K562 (cell line): ENCODE results near the gene CMPK1. TPM values are rescaled to one million over a fixed set of nuclear protein-coding genes. Genes with fewer than 3 reads are reported as not detected.

Experiments
- DPF2 ChIP-seq: fragments of 450-650 bp; IDR thresholded peaks from 2 replicates; pipeline ENCODE4 v1.6.1; 2016
- GATAD2B ChIP-seq: fragments of 450-650 bp; IDR thresholded peaks from 2 replicates; pipeline ENCODE4 v1.6.1; 2017; ENCODE audit warnings: mild to moderate bottlenecking, borderline replicate concordance
- JUND ChIP-seq, 2 experiments: IDR thresholded peaks; 2 replicates in 1 of 2; 3 replicates in 1 of 2; pipeline ENCODE4 v1.6.1; 2011; ENCODE audit warnings: borderline replicate concordance in 2 of 2, low read depth in 2 of 2, low read length in 2 of 2, improper control_type of control experiment in 1 of 2, missing biosample characterization in 1 of 2, missing genetic modification characterization in 1 of 2, missing genetic modification reagents in 1 of 2
- L3MBTL2 ChIP-seq: fragments of 450-650 bp; IDR thresholded peaks from 2 replicates; pipeline ENCODE4 v1.6.1; 2016; ENCODE audit warnings: mild to moderate bottlenecking, moderate library complexity
- MCM7 ChIP-seq, 2 experiments: fragments of 450-650 bp; IDR thresholded peaks; 2 replicates each; pipeline ENCODE4 v1.6.1; 2016 to 2018
- MTF1 ChIP-seq: fragments of 250-450 bp; sonication (Bioruptor Pico); IDR thresholded peaks from 2 replicates; pipeline ENCODE4 v1.9.0; 2021; ENCODE audit warnings: moderate library complexity, mild to moderate bottlenecking, inconsistent platforms, borderline replicate concordance
- TEAD4 ChIP-seq, 2 experiments: sonication (generic) in 1 of 2; formaldehyde crosslinking in 1 of 2; IDR thresholded peaks; 2 replicates each; pipeline versions ENCODE4 v1.6.1 to v1.8.0; 2012 to 2022; ENCODE audit warnings: borderline replicate concordance in 1 of 2, inconsistent platforms in 1 of 2, low read length in 1 of 2, mild to moderate bottlenecking in 1 of 2, missing genetic modification reagents in 1 of 2
- ZNF140 ChIP-seq: fragments of 250-450 bp; sonication (Bioruptor Pico); IDR thresholded peaks from 2 replicates; pipeline ENCODE4 v1.8.0; 2021; ENCODE audit warnings: moderate library complexity, mild to moderate bottlenecking, inconsistent platforms
- ZNF766 ChIP-seq: fragments of 200-800 bp; sonication (Bioruptor generic); conservative IDR thresholded peaks from 2 replicates; pipeline ENCODE4 v1.6.1; 2016; ENCODE audit warnings: missing genetic modification characterization, missing compliant biosample characterization
- polyA plus RNA-seq, 8 experiments: library from polyadenylated mRNA; depleted of rRNA in 4 of 8; stranded (reverse) in 5 of 8; unstranded in 3 of 8; fragments of >200 nt; fragmentation: Nextera tagmentation in 2 of 8; fragmentation: Illumina TruSeq in 1 of 8; extraction: Ambion mirVana in 2 of 8; extraction: Trizol in 1 of 8; gene quantifications; 2 replicates each; pipeline versions ENCODE4 v1.2.1 to v1.2.3, GENCODE V29; 2011 to 2014; ENCODE audit warnings: inconsistent platforms in 1 of 8, missing spikeins in 1 of 8
- total RNA-seq, 7 experiments: library from RNA; depleted of rRNA in 6 of 7; stranded (reverse); fragments of >200 nt in 6 of 7; fragmentation: Illumina TruSeq in 2 of 7; extraction: Trizol in 2 of 7; gene quantifications; 2 replicates each; pipeline versions ENCODE4 v1.2.1 to v1.2.3, GENCODE V29; 2011 to 2021; ENCODE audit warnings: low replicate concordance in 1 of 7
- TF ChIP-seq, protein P1 (sequence below): sonication (generic); formaldehyde crosslinking; IDR thresholded peaks from 2 replicates; pipeline ENCODE4 v1.8.1; 2023; ENCODE audit warnings: missing genetic modification reagents, mild to moderate bottlenecking, borderline replicate concordance
- TF ChIP-seq, protein P2 (sequence below), 2 experiments: fragments of 450-650 bp in 1 of 2; sonication (generic) in 1 of 2; formaldehyde crosslinking in 1 of 2; IDR thresholded peaks; 2 replicates each; pipeline versions ENCODE4 v1.7.1 to v1.9.0; 2016 to 2022; ENCODE audit warnings: inconsistent platforms in 1 of 2, mild to moderate bottlenecking in 1 of 2, missing genetic modification reagents in 1 of 2
- TF ChIP-seq, protein P3 (sequence below): sonication (generic); formaldehyde crosslinking; IDR thresholded peaks from 2 replicates; pipeline ENCODE4 v1.8.1; 2022; ENCODE audit warnings: missing genetic modification reagents

CMPK1 gene
- total and polyA plus RNA-seq, 9 of the 15 experiments (the other 6 are each of a cell fraction or from before 2014, with no cell fraction given), result 54.5 to 197 (median 116) TPM

DNA sequence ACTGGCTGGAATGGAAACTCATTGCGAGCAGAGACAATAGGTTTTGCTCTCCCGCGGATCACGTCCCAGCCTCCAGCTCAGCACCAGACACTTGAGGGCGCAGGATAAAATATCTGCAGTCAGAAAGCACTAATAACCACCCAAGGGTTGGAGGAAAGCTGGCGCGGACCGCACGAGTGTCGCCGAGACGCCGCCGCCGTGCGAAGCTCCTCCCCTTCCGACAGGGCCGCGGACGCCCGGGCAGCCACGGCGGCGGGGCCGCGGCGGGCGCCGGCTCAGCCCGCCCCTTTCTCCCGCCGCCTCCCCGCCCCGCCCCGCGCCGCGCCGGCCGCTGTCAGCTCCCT lies at the start of gene CMPK1 (continued):
- TF ChIP-seq, protein P1, sequence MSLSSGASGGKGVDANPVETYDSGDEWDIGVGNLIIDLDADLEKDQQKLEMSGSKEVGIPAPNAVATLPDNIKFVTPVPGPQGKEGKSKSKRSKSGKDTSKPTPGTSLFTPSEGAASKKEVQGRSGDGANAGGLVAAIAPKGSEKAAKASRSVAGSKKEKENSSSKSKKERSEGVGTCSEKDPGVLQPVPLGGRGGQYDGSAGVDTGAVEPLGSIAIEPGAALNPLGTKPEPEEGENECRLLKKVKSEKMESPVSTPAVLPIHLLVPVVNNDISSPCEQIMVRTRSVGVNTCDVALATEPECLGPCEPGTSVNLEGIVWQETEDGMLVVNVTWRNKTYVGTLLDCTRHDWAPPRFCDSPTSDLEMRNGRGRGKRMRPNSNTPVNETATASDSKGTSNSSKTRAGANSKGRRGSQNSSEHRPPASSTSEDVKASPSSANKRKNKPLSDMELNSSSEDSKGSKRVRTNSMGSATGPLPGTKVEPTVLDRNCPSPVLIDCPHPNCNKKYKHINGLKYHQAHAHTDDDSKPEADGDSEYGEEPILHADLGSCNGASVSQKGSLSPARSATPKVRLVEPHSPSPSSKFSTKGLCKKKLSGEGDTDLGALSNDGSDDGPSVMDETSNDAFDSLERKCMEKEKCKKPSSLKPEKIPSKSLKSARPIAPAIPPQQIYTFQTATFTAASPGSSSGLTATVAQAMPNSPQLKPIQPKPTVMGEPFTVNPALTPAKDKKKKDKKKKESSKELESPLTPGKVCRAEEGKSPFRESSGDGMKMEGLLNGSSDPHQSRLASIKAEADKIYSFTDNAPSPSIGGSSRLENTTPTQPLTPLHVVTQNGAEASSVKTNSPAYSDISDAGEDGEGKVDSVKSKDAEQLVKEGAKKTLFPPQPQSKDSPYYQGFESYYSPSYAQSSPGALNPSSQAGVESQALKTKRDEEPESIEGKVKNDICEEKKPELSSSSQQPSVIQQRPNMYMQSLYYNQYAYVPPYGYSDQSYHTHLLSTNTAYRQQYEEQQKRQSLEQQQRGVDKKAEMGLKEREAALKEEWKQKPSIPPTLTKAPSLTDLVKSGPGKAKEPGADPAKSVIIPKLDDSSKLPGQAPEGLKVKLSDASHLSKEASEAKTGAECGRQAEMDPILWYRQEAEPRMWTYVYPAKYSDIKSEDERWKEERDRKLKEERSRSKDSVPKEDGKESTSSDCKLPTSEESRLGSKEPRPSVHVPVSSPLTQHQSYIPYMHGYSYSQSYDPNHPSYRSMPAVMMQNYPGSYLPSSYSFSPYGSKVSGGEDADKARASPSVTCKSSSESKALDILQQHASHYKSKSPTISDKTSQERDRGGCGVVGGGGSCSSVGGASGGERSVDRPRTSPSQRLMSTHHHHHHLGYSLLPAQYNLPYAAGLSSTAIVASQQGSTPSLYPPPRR (CRISPR knock-in tag), result 0 out of 2 replicates have a peak, but pooled peaks have one; percentile 40
- TF ChIP-seq, protein P2, sequence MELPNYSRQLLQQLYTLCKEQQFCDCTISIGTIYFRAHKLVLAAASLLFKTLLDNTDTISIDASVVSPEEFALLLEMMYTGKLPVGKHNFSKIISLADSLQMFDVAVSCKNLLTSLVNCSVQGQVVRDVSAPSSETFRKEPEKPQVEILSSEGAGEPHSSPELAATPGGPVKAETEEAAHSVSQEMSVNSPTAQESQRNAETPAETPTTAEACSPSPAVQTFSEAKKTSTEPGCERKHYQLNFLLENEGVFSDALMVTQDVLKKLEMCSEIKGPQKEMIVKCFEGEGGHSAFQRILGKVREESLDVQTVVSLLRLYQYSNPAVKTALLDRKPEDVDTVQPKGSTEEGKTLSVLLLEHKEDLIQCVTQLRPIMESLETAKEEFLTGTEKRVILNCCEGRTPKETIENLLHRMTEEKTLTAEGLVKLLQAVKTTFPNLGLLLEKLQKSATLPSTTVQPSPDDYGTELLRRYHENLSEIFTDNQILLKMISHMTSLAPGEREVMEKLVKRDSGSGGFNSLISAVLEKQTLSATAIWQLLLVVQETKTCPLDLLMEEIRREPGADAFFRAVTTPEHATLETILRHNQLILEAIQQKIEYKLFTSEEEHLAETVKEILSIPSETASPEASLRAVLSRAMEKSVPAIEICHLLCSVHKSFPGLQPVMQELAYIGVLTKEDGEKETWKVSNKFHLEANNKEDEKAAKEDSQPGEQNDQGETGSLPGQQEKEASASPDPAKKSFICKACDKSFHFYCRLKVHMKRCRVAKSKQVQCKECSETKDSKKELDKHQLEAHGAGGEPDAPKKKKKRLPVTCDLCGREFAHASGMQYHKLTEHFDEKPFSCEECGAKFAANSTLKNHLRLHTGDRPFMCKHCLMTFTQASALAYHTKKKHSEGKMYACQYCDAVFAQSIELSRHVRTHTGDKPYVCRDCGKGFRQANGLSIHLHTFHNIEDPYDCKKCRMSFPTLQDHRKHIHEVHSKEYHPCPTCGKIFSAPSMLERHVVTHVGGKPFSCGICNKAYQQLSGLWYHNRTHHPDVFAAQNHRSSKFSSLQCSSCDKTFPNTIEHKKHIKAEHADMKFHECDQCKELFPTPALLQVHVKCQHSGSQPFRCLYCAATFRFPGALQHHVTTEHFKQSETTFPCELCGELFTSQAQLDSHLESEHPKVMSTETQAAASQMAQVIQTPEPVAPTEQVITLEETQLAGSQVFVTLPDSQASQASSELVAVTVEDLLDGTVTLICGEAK (IDR thresholded peaks at IDR 0.05), result no peak; the same call in 1 of the 2 replicates
- TF ChIP-seq, protein P2 (CRISPR knock-in tag; IDR thresholded peaks at IDR 0.05), result no peak
- TF ChIP-seq MCM7 (IDR thresholded peaks at IDR 0.05) (no peak), TEAD4 (IDR thresholded peaks at IDR 0.05; ENCODE audit: low read length) (peak; percentile 53; the same call in 1 of the 2 replicates), TEAD4 (CRISPR knock-in tag; IDR thresholded peaks at IDR 0.05; ENCODE audit: borderline replicate concordance) (no peak), MTF1 (CRISPR knock-in tag) (no peak), ZNF140 (CRISPR knock-in tag) (no peak), JUND (IDR thresholded peaks at IDR 0.05; ENCODE audit: borderline replicate concordance, low read depth, low read length) (no peak), JUND (tag; IDR thresholded peaks at IDR 0.05; ENCODE audit: borderline replicate concordance, low read depth, low read length) (peak; percentile 29; the same call in 1 of the 3 replicates), GATAD2B (0 out of 2 replicates have a peak, but pooled peaks have one; percentile 36), L3MBTL2 (0 out of 2 replicates have a peak, but pooled peaks have one; percentile 38), ZNF766 (CRISPR knock-in tag) (no peak), DPF2 (0 out of 2 replicates have a peak, but pooled peaks have one; percentile 44)
- TF ChIP-seq, protein P3, sequence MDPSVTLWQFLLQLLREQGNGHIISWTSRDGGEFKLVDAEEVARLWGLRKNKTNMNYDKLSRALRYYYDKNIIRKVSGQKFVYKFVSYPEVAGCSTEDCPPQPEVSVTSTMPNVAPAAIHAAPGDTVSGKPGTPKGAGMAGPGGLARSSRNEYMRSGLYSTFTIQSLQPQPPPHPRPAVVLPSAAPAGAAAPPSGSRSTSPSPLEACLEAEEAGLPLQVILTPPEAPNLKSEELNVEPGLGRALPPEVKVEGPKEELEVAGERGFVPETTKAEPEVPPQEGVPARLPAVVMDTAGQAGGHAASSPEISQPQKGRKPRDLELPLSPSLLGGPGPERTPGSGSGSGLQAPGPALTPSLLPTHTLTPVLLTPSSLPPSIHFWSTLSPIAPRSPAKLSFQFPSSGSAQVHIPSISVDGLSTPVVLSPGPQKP (CRISPR knock-in tag), result no peak
